Skeletal muscle tissue (tissue), 4 donors: ENCODE results near the gene LRRC8A. TPM values are rescaled to one million over a fixed set of nuclear protein-coding genes. Genes with fewer than 3 reads are reported as not detected.
"Not testable (repeated sequence)": the region's sequence is repeated elsewhere in the genome, so short reads cannot be mapped to it uniquely, and the experiment has no call there.

Source experiments
- H3K27ac ChIP-seq: one replicate; pipeline ENCODE4 v1.7.0; 2013; ENCODE audit warnings: mild to moderate bottlenecking, low read depth, low read length, inconsistent platforms
- H3K27me3 ChIP-seq, 3 donors: one replicate each; pipeline ENCODE4 v1.7.0; 2013; ENCODE audit warnings: low read length in 3 of 3; ENCODE audit not compliant: control insufficient read depth in 3 of 3, insufficient read depth in 3 of 3
- H3K36me3 ChIP-seq, 3 donors: one replicate each; pipeline ENCODE4 v1.7.0; 2013; ENCODE audit warnings: low read length in 3 of 3; ENCODE audit not compliant: control insufficient read depth in 3 of 3, insufficient read depth in 3 of 3
- H3K4me1 ChIP-seq, 3 donors: one replicate each; pipeline ENCODE4 v1.7.0; 2013; ENCODE audit warnings: low read length in 3 of 3, mild to moderate bottlenecking in 3 of 3; ENCODE audit not compliant: control insufficient read depth in 3 of 3, insufficient read depth in 3 of 3
- H3K4me3 ChIP-seq, 3 donors: one replicate each; pipeline ENCODE4 v1.7.0; 2013; ENCODE audit warnings: low read length in 3 of 3
- H3K9ac ChIP-seq, 3 donors: one replicate each; pipeline ENCODE4 v1.7.0; 2013; ENCODE audit warnings: low read length in 3 of 3, mild to moderate bottlenecking in 3 of 3, moderate library complexity in 2 of 3, low read depth in 1 of 3
- H3K9me3 ChIP-seq, 3 donors: one replicate each; pipeline ENCODE4 v1.7.0; 2013; ENCODE audit warnings: low read length in 3 of 3; ENCODE audit not compliant: control insufficient read depth in 3 of 3
- total RNA-seq: library from RNA; depleted of rRNA; stranded (reverse); fragments of >200 nt; gene quantifications from one replicate; pipeline ENCODE4 v1.2.3, GENCODE V29; 2014
- donor health status: Osteomylitis.

LRRC8A gene
- total RNA-seq, 1 donor from 2014 or later, result 9.9 TPM

DNA sequence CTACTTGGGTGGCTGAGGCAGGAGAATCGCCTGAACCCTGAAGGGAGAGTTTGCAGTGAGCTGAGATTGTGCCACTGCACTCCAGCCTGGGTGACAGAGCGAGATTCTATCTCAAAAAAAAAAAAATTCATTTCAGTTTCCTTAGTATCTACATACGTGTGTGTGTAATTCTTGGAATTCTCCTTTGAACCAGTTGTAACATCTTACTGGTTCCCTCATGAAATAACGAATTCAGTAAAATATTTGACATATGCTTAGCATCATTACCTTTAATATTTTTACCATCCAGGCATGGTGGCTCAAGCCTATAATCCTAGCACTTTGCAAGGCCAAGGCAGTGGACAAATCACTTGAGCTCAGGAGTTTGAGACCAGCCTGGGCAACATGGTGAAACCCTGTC lies 47.6 kb downstream of the LRRC8A start:
- Histone ChIP-seq H3K4me3 (no peak overlapping the region), H3K27ac (no peak overlapping the region)

DNA sequence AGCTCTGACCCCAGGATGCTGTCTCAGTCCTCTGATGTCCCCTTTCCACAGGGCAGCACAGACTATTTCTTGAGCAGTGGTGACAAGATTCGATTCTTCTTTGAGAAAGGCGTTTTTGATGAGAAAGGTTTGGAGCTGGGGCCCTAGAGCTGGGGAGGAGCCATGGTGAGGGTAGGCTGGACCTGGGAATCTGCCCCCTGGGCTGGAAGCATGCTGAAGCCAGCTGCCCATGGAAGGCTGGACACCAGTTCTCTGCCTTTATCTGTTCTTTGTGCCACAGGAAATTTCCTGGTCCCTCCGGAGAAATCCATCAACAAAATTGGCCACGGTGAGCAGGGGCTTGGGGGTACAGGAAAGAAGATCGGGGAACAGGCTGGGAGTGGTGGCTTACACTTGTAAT lies 51.8 kb downstream of the LRRC8A start:
- Histone ChIP-seq H3K9ac (peak overlapping the region in 1 of 3 donors; percentile 5), H3K27me3 (no peaks in the 10 kb centered on the region), H3K27ac (no peak overlapping the region), H3K9me3 (no peaks in the 10 kb centered on the region), H3K36me3 (peaks cover 0 to 9% (median 3%) of the 10 kb centered on the region in 3 donors), H3K4me1 (no peaks in the 10 kb centered on the region), H3K4me3 (no peak overlapping the region)

More for the DNA sequence above, 47.6 kb downstream of the LRRC8A start:
- peaks cover 0 to 5% (median 4%) of the 10 kb centered on the region in 3 donors for H3K4me1 ChIP-seq
- peaks cover 0 to 9% (median 2%) of the 10 kb centered on the region in 3 donors for H3K36me3 ChIP-seq
- no peaks in the 10 kb centered on the region for H3K9me3 ChIP-seq
- no peak overlapping the region for H3K9ac ChIP-seq
- H3K27me3 ChIP-seq, result no peaks in the 10 kb centered on the region

DNA sequence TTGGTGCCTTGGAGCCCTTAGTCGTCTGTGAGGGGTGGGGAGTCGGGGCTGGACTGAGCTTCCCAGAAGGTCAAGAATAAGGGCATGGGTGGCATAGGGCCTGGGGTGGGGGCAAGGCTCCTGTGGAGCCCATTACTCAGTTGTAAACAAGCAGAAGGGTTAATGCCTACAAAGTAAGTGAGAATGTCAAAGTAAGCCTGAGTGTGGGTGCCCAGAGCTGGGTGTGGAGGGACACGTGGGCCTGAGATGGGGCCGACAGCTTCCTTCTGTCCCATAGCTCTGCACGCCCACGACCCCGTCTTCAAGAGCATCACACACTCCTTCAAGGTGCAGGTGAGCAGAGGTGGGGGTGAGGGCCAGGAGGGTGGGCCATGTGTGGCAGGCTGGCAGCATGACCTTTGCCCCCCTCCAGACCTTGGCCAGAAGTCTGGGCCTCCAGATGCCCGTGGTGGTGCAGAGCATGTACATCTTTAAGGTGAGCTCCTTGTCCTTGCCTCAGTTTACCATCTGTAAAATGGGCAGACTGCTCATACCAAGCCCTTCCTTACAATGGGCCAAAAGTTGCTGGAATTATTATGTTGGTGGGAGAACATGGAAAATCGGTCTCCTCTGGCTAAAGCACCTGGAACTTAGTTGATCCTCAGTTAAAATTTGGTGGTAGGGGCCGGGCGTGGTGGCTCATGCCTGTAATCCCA lies 54.4 kb downstream of the LRRC8A start:
- H3K27ac ChIP-seq, result no peak overlapping the region
- H3K27me3 ChIP-seq, result no peaks in the 10 kb centered on the region
- H3K9ac ChIP-seq, result peak overlapping the region in 1 of 3 donors; percentile 25
- H3K9me3 ChIP-seq, result no peaks in the 10 kb centered on the region
- no peak overlapping the region for H3K4me3 ChIP-seq
- peaks cover 3 to 11% (median 3%) of the 10 kb centered on the region in 3 donors for H3K36me3 ChIP-seq
- H3K4me1 ChIP-seq, result peaks cover 6 to 12% (median 11%) of the 10 kb centered on the region in 3 donors

GRCh38 chr9:128937310-128938165 lies 55.6 kb downstream of the LRRC8A start:
- peaks cover 3 to 16% (median 6%) of the 10 kb centered on the region in 3 donors for H3K36me3 ChIP-seq

DNA sequence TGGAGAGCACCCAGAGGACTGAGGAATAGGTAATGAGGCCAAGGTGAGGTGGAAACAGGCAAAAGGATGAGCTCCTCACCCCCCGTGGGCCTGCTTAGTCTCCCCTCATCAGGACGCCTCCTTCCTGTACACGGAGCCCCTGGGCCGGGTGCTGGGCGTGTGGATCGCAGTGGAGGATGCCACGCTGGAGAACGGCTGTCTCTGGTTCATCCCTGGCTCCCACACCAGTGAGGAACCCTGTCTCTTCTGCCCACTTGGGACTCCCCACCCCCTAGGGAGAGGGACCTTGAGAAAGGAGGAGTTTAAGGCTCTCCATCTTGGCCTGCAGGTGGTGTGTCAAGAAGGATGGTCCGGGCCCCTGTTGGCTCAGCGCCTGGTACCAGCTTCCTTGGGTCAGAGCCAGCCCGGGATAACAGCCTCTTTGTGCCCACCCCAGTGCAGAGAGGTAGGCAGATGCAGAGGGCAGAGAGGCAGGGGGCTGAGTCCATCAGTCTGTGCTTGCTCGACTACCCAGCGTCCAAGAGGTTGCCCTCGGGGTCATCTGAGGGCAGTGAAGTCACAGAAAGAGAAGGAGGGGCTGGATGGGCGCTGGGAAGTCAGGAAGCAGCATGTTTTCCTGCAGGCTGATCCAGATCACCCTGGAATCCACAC lies 58.5 kb downstream of the LRRC8A start:
- H3K4me1 ChIP-seq, result peaks cover 9 to 31% (median 28%) of the 10 kb centered on the region in 3 donors
- peaks cover 3 to 16% (median 10%) of the 10 kb centered on the region in 3 donors for H3K36me3 ChIP-seq
- H3K9ac ChIP-seq, result peak overlapping the region in 2 of 3 donors; percentile 20 to 57
- H3K27ac ChIP-seq, result peak overlapping the region; percentile 25
- H3K27me3 ChIP-seq, result no peaks in the 10 kb centered on the region
- H3K9me3 ChIP-seq, result no peaks in the 10 kb centered on the region
- peak overlapping the region in 1 of 3 donors; percentile 22 for H3K4me3 ChIP-seq

More at GRCh38 chr9:128937310-128938165, 55.6 kb downstream of the LRRC8A start:
- no peaks in the 10 kb centered on the region for H3K27me3 ChIP-seq
- peaks cover 9 to 21% (median 18%) of the 10 kb centered on the region in 3 donors for H3K4me1 ChIP-seq
- H3K9ac ChIP-seq, result no peak overlapping the region
- no peak overlapping the region for H3K27ac ChIP-seq
- no peaks in the 10 kb centered on the region for H3K9me3 ChIP-seq
- no peak overlapping the region for H3K4me3 ChIP-seq

GRCh38 chr9:128940946-128941755 lies 59.2 kb downstream of the LRRC8A start:
- H3K27ac ChIP-seq, result peak overlapping the region; percentile 25

DNA sequence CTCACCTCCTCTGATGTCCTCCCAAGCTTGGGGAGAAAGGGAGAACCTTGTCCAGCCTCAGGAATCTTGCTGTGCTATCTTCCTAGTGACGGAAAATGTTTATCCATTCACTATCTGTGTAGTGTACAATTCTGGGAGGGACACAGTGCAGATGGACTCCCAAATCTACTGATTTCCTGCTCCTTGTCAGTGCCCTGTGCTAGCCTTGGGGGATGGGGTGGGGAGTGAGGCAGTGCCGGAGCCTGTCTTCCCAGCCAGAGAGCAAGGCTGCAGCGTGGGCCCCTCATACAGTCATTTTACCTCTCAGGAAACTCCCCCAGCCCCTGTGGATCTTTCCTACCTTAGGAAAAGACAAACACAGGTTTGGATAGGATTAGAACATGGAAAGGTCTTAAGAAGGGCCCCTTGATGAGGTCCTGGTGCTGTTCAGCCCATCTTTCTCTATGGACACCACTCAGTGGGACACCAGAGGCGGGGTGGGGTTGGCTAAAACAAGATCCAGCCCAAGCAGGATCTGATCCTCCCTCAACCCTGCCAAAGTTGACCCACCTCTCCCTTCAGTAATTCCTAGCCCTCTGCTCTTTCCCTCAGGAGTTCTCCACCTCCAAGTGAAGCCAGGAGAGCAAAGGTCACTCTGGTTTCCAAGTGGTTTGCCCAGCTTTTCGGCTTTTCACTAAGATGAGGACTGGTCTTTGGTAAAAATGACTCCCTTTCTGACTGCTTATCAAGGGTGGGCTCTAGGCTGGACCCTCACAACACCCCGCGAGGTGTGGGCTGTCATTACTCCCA lies 62.1 kb downstream of the LRRC8A start:
- Histone ChIP-seq H3K27ac (no peak overlapping the region), H3K4me3 (no peak overlapping the region), H3K27me3 (no peaks in the 10 kb centered on the region), H3K9me3 (no peaks in the 10 kb centered on the region), H3K36me3 (peaks cover 10 to 14% (median 12%) of the 10 kb centered on the region in 3 donors), H3K9ac (no peak overlapping the region), H3K4me1 (peaks cover 22 to 51% (median 44%) of the 10 kb centered on the region in 3 donors)

More at GRCh38 chr9:128940946-128941755, 59.2 kb downstream of the LRRC8A start:
- H3K9ac ChIP-seq, result peak overlapping the region in 2 of 3 donors; percentile 20 to 57
- no peak overlapping the region for H3K4me3 ChIP-seq
- H3K9me3 ChIP-seq, result no peaks in the 10 kb centered on the region
- H3K4me1 ChIP-seq, result peaks cover 9 to 39% (median 29%) of the 10 kb centered on the region in 3 donors
- no peaks in the 10 kb centered on the region for H3K27me3 ChIP-seq
- peaks cover 11 to 16% (median 13%) of the 10 kb centered on the region in 3 donors for H3K36me3 ChIP-seq

DNA sequence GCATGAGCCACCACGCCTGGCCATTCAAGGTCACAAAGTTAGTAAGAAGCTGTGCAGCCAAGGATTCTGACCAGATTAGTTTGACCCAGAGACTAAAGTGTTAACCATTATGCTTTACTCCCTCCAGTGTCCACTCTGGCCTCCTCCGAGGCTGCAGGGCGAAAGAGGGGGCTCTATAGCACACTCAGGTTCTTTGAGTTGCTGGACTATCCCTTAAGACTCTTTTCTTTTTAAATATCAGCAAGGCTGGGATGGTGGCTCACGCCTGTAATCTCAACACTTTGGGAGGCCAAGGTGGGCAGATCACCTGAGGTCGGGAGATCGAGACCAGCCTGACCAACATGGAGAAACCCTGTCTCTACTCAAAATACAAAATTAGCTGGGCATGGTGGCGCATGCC lies 63.0 kb downstream of the LRRC8A start:
- Histone ChIP-seq H3K36me3 (peaks cover 10 to 14% (median 12%) of the 10 kb centered on the region in 3 donors), H3K4me1 (peaks cover 22 to 51% (median 44%) of the 10 kb centered on the region in 3 donors)
- H3K9me3 ChIP-seq, H3K27me3 ChIP-seq, H3K27ac ChIP-seq, H3K4me3 ChIP-seq, H3K9ac ChIP-seq: not testable (repeated sequence)
